Adipocyte (in vitro differentiated cells): ENCODE data around the gene SHB.
A peak's percentile ranks its signal among the peaks of the same experiment; 100 is the strongest.

Experiments
- DNase-seq: peaks from one replicate; pipeline ENCODE4 v3.0.0-alpha.2; 2015; ENCODE audit warnings: low read depth
- H3K27me3 ChIP-seq: replicated peaks from 2 replicates; pipeline ENCODE4 v1.7.0; 2013; ENCODE audit warnings: mild to moderate bottlenecking, low read length, moderate library complexity; ENCODE audit not compliant: control insufficient read depth, insufficient read depth
- H3K36me3 ChIP-seq: 2 replicates; pipeline ENCODE4 v1.7.0; 2013; ENCODE audit warnings: low read length, mild to moderate bottlenecking, moderate library complexity; ENCODE audit not compliant: control insufficient read depth, insufficient read depth, severe bottlenecking
- H3K4me1 ChIP-seq: 2 replicates; pipeline ENCODE4 v1.7.0; 2013; ENCODE audit warnings: mild to moderate bottlenecking, low read length, moderate library complexity; ENCODE audit not compliant: control insufficient read depth, insufficient read depth
- H3K4me3 ChIP-seq: 2 replicates; pipeline ENCODE4 v1.7.0; 2013; ENCODE audit warnings: mild to moderate bottlenecking, low read length, moderate library complexity
- H3K9ac ChIP-seq: 2 replicates; pipeline ENCODE4 v1.7.0; 2013; ENCODE audit warnings: mild to moderate bottlenecking, low read length, moderate library complexity
- H3K9me3 ChIP-seq: 2 replicates; pipeline ENCODE4 v1.7.0; 2013; ENCODE audit warnings: mild to moderate bottlenecking, low read length, moderate library complexity; ENCODE audit not compliant: control insufficient read depth

SHB gene

GRCh38 chr9:38007016-38007415 is 62.0 kb downstream of the SHB start:
- Histone ChIP-seq H3K4me1 (peaks cover 26% of the 10 kb centered on the region), H3K4me3 (no peak overlapping the region), H3K9me3 (no peaks in the 10 kb centered on the region), H3K36me3 (no peaks in the 10 kb centered on the region), H3K9ac (no peak overlapping the region), H3K27me3 (no peaks in the 10 kb centered on the region)
- peak; percentile 42 for DNase-seq

- no peak for DNase-seq
- Histone ChIP-seq H3K4me3 (no peak overlapping the region), H3K4me1 (peaks cover 26% of the 10 kb centered on the region), H3K9me3 (no peaks in the 10 kb centered on the region), H3K36me3 (peaks cover 5% of the 10 kb centered on the region), H3K9ac (no peak overlapping the region), H3K27me3 (no peaks in the 10 kb centered on the region)
Observed at GRCh38 chr9:38006163-38006562, 62.9 kb downstream of the SHB start.

GRCh38 chr9:38004809-38005560 is 64.0 kb downstream of the SHB start:
- Histone ChIP-seq H3K36me3 (peaks cover 5% of the 10 kb centered on the region), H3K27me3 (no peaks in the 10 kb centered on the region), H3K4me1 (peaks cover 26% of the 10 kb centered on the region), H3K9me3 (no peaks in the 10 kb centered on the region), H3K9ac (no peak overlapping the region), H3K4me3 (no peak overlapping the region)
- no peak for DNase-seq

- no peaks in the 10 kb centered on the region for H3K27me3 ChIP-seq
- no peak overlapping the region for H3K4me3 ChIP-seq
- peaks cover 5% of the 10 kb centered on the region for H3K36me3 ChIP-seq
- no peak for DNase-seq
- H3K4me1 ChIP-seq, result peaks cover 33% of the 10 kb centered on the region
- H3K9ac ChIP-seq, result no peak overlapping the region
- no peaks in the 10 kb centered on the region for H3K9me3 ChIP-seq
Observed at GRCh38 chr9:38003946-38004808, 64.8 kb downstream of the SHB start.

GRCh38 chr9:38003230-38003629 is 65.8 kb downstream of the SHB start:
- Histone ChIP-seq H3K36me3 (peaks cover 5% of the 10 kb centered on the region), H3K4me3 (no peak overlapping the region), H3K4me1 (peaks cover 31% of the 10 kb centered on the region), H3K27me3 (no peaks in the 10 kb centered on the region), H3K9me3 (no peaks in the 10 kb centered on the region), H3K9ac (no peak overlapping the region)
- no peak for DNase-seq

- H3K4me3 ChIP-seq, result no peak overlapping the region
- H3K9ac ChIP-seq, result no peak overlapping the region
- no peak for DNase-seq
- H3K9me3 ChIP-seq, result no peaks in the 10 kb centered on the region
- H3K27me3 ChIP-seq, result no peaks in the 10 kb centered on the region
- peaks cover 5% of the 10 kb centered on the region for H3K36me3 ChIP-seq
- peaks cover 22% of the 10 kb centered on the region for H3K4me1 ChIP-seq
Observed at GRCh38 chr9:38001430-38001829, 67.6 kb downstream of the SHB start.

GRCh38 chr9:38000735-38001134 is 68.3 kb downstream of the SHB start:
- H3K27me3 ChIP-seq, result no peaks in the 10 kb centered on the region
- no peak for DNase-seq
- H3K36me3 ChIP-seq, result peaks cover 5% of the 10 kb centered on the region
- no peak overlapping the region for H3K9ac ChIP-seq
- H3K4me1 ChIP-seq, result peaks cover 22% of the 10 kb centered on the region
- H3K9me3 ChIP-seq, result no peaks in the 10 kb centered on the region
- H3K4me3 ChIP-seq, result no peak overlapping the region

GRCh38 chr9:38000332-38000731 is 68.7 kb downstream of the SHB start:
- Histone ChIP-seq H3K4me1 (peaks cover 26% of the 10 kb centered on the region), H3K36me3 (peaks cover 5% of the 10 kb centered on the region), H3K9me3 (no peaks in the 10 kb centered on the region), H3K27me3 (no peaks in the 10 kb centered on the region), H3K9ac (no peak overlapping the region), H3K4me3 (no peak overlapping the region)
- no peak for DNase-seq

- no peak for DNase-seq
- H3K4me3 ChIP-seq, result no peak overlapping the region
- peaks cover 32% of the 10 kb centered on the region for H3K4me1 ChIP-seq
- peaks cover 5% of the 10 kb centered on the region for H3K36me3 ChIP-seq
- no peaks in the 10 kb centered on the region for H3K27me3 ChIP-seq
- no peak overlapping the region for H3K9ac ChIP-seq
- H3K9me3 ChIP-seq, result no peaks in the 10 kb centered on the region
Observed at GRCh38 chr9:37999588-38000189, 69.3 kb downstream of the SHB start.

- H3K27me3 ChIP-seq, result no peaks in the 10 kb centered on the region
- H3K36me3 ChIP-seq, result peaks cover 5% of the 10 kb centered on the region
- no peak overlapping the region for H3K4me3 ChIP-seq
- H3K9ac ChIP-seq, result no peak overlapping the region
- DNase-seq, result peak; percentile 29
- H3K9me3 ChIP-seq, result no peaks in the 10 kb centered on the region
- peaks cover 37% of the 10 kb centered on the region for H3K4me1 ChIP-seq
Observed at GRCh38 chr9:37998881-37999587, 70.0 kb downstream of the SHB start.
